Nephron progenitor cell (in vitro differentiated cells): Measurements from ENCODE around the gene PFKP.

Experiments used
- DNase-seq: peaks from one replicate; pipeline ENCODE4 v3.0.0; 2021
- H3K27ac Mint-ChIP-seq: 2 replicates; pipeline ENCODE4 v1.8.0; 2021; ENCODE audit warnings: mild to moderate bottlenecking, moderate library complexity, mixed read lengths
- H3K27me3 Mint-ChIP-seq: 2 replicates; pipeline ENCODE4 v1.8.0; 2021; ENCODE audit warnings: mild to moderate bottlenecking, low read depth, mixed read lengths; ENCODE audit not compliant: poor library complexity
- H3K36me3 Mint-ChIP-seq: 2 replicates; pipeline ENCODE4 v1.8.0; 2021; ENCODE audit warnings: low read depth, mixed read lengths
- H3K4me1 Mint-ChIP-seq: 2 replicates; pipeline ENCODE4 v1.8.0; 2021; ENCODE audit warnings: mixed read lengths
- H3K4me3 Mint-ChIP-seq: 2 replicates; pipeline ENCODE4 v1.8.0; 2021; ENCODE audit warnings: mild to moderate bottlenecking, moderate library complexity, mixed read lengths
- H3K9me3 Mint-ChIP-seq: 2 replicates; pipeline ENCODE4 v1.8.0; 2021; ENCODE audit warnings: mild to moderate bottlenecking, moderate library complexity, mixed read lengths
- CTCF ChIP-seq: fragments of 200-600 bp; sonication (generic); IDR thresholded peaks from 2 replicates; pipeline ENCODE4 v1.5.0; 2021; ENCODE audit warnings: antibody characterized with exemption

Gene PFKP

GRCh38 chr10:3146289-3146688 is 78.9 kb downstream of the PFKP start:
- Mint-ChIP-seq H3K4me1 (peaks cover 14% of the 10 kb centered on the region), H3K9me3 (no peaks in the 10 kb centered on the region), H3K36me3 (peaks cover 72% of the 10 kb centered on the region), H3K4me3 (no peak overlapping the region), H3K27me3 (no peaks in the 10 kb centered on the region), H3K27ac (no peak overlapping the region)
- no peak for TF ChIP-seq CTCF
- no peak for DNase-seq

- Mint-ChIP-seq H3K27me3 (no peaks in the 10 kb centered on the region), H3K9me3 (no peaks in the 10 kb centered on the region), H3K4me3 (no peak overlapping the region), H3K27ac (no peak overlapping the region), H3K4me1 (peaks cover 22% of the 10 kb centered on the region), H3K36me3 (peaks cover 68% of the 10 kb centered on the region)
- no peak for DNase-seq
- TF ChIP-seq CTCF: no peak
Measured at GRCh38 chr10:3147117-3147820, 79.9 kb downstream of the PFKP start.

- Mint-ChIP-seq H3K36me3 (peaks cover 71% of the 10 kb centered on the region), H3K27me3 (no peaks in the 10 kb centered on the region), H3K4me3 (no peak overlapping the region), H3K9me3 (no peaks in the 10 kb centered on the region), H3K27ac (no peak overlapping the region), H3K4me1 (peaks cover 30% of the 10 kb centered on the region)
- TF ChIP-seq CTCF: no peak
- no peak for DNase-seq
Measured at GRCh38 chr10:3148041-3148440, 80.7 kb downstream of the PFKP start.

- TF ChIP-seq CTCF: no peak
- peaks cover 71% of the 10 kb centered on the region for H3K36me3 Mint-ChIP-seq
- no peak overlapping the region for H3K4me3 Mint-ChIP-seq
- H3K4me1 Mint-ChIP-seq: peaks cover 33% of the 10 kb centered on the region
- no peaks in the 10 kb centered on the region for H3K9me3 Mint-ChIP-seq
- no peak overlapping the region for H3K27ac Mint-ChIP-seq
- DNase-seq: no peak
- no peaks in the 10 kb centered on the region for H3K27me3 Mint-ChIP-seq
Measured at GRCh38 chr10:3148994-3149393, 81.6 kb downstream of the PFKP start.

- Mint-ChIP-seq H3K4me1 (peaks cover 42% of the 10 kb centered on the region), H3K9me3 (no peaks in the 10 kb centered on the region), H3K4me3 (no peak overlapping the region), H3K27me3 (no peaks in the 10 kb centered on the region), H3K36me3 (peaks cover 71% of the 10 kb centered on the region), H3K27ac (no peak overlapping the region)
- no peak for TF ChIP-seq CTCF
- no peak for DNase-seq
Measured at GRCh38 chr10:3149918-3150317, 82.6 kb downstream of the PFKP start.

- TF ChIP-seq CTCF: no peak
- Mint-ChIP-seq H3K27ac (no peak overlapping the region), H3K9me3 (no peaks in the 10 kb centered on the region), H3K4me1 (peaks cover 47% of the 10 kb centered on the region), H3K27me3 (peaks cover 3% of the 10 kb centered on the region), H3K4me3 (no peak overlapping the region), H3K36me3 (peaks cover 71% of the 10 kb centered on the region)
- DNase-seq: no peak
Measured at GRCh38 chr10:3150366-3150765, 83.0 kb downstream of the PFKP start.
